Tibial nerve (tissue), 4 donors: ENCODE measurements around the gene CSNK1G3. TPM values are rescaled to one million over a fixed set of nuclear protein-coding genes. Genes with fewer than 3 reads are reported as not detected.
A peak's percentile ranks its signal among the peaks of the same experiment; 100 is the strongest.

Experiments used
- DNase-seq, 2 donors: peaks; one replicate each; pipeline ENCODE4 v3.0.0-alpha.2; 2019; ENCODE audit warnings: low spot score in 2 of 2
- H3K27ac ChIP-seq, 4 donors: fragments of 200-600 bp; sonication (generic) in 3 of 4; one replicate each; pipeline ENCODE4 v1.5.1; 2017 to 2019; ENCODE audit warnings: mild to moderate bottlenecking in 1 of 4
- H3K27me3 ChIP-seq, 2 donors: fragments of 200-600 bp; sonication (generic) in 1 of 2; one replicate each; pipeline versions ENCODE4 v1.5.1 to v1.6.0; 2017 to 2019
- H3K36me3 ChIP-seq, 3 donors: fragments of 200-600 bp; sonication (generic); one replicate each; pipeline ENCODE4 v1.5.1; 2018 to 2019
- H3K4me1 ChIP-seq, 4 donors: fragments of 200-600 bp; sonication (generic) in 3 of 4; one replicate each; pipeline ENCODE4 v1.5.1; 2017 to 2019
- H3K4me3 ChIP-seq, 4 donors: fragments of 200-600 bp; sonication (generic) in 3 of 4; one replicate each; pipeline ENCODE4 v1.5.1; 2017 to 2019; ENCODE audit warnings: mild to moderate bottlenecking in 1 of 4, moderate library complexity in 1 of 4
- H3K9me3 ChIP-seq, 4 donors: fragments of 200-600 bp; sonication (generic) in 3 of 4; one replicate each; pipeline ENCODE4 v1.5.1; 2017 to 2019
- EP300 ChIP-seq, 2 donors: sonication (generic); formaldehyde crosslinking; IDR thresholded peaks; one replicate each; pipeline ENCODE4 v1.6.1; 2017; ENCODE audit warnings: antibody characterized with exemption in 2 of 2, mild to moderate bottlenecking in 1 of 2
- POLR2A ChIP-seq, 2 donors: fragments of 450-650 bp; IDR thresholded peaks; one replicate each; pipeline ENCODE4 v1.6.1; 2017; ENCODE audit warnings: antibody characterized with exemption in 2 of 2, mild to moderate bottlenecking in 2 of 2, moderate library complexity in 2 of 2
- WGBS, 2 donors: methylation state at CpG; one replicate each; pipeline ENCODE4 v1.1.5; 2018; 5-methylcytosine and 5-hydroxymethylcytosine counted together
- total RNA-seq, 4 donors: library from RNA; depleted of rRNA; stranded (reverse); fragments of >200 nt; gene quantifications; one replicate each; pipeline ENCODE4 v1.1.0, GENCODE V29; 2016
- TF ChIP-seq, protein P1 (sequence below), 5 experiments: fragments of 200-600 bp in 3 of 5; fragments of 450-650 bp in 2 of 5; sonication (generic) in 3 of 5; IDR thresholded peaks; one replicate each; pipeline ENCODE4 v1.5.1; 2016 to 2019; ENCODE audit warnings: antibody characterized with exemption in 5 of 5, mild to moderate bottlenecking in 3 of 5, moderate library complexity in 2 of 5

The CSNK1G3 gene
- total RNA-seq, 4 donors from 2014 or later, result 34.5 to 48.1 (median 39.5) TPM

DNA sequence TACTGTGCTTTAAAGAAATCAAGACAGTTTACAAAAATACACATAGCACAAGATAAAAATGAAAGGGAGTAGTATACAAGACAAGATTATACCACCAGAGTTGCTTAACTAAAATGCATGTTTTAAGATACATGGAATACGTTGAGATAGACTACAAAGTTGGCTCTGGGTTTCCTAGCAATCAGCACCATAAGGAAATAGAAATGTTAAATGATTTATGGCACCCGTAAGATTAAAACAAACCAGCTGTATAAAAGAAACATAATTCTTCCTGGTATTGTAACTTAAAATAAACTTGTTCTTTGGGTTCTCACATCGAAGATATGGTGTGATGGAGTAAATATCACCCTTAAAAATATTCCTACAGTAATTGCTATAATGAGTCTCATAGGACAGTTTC is 9.9 kb upstream of the CSNK1G3 start:
- Histone ChIP-seq H3K36me3 (no peaks in the 10 kb centered on the region), H3K27ac (no peak overlapping the region), H3K9me3 (no peaks in the 10 kb centered on the region), H3K4me3 (no peak overlapping the region), H3K27me3 (no peaks in the 10 kb centered on the region), H3K4me1 (no peaks in the 10 kb centered on the region)
- WGBS, 2 donors, result 78 to 80% methylated on average over 3 of the region's 3 CpGs
- TF ChIP-seq EP300 (IDR thresholded peaks at IDR 0.05) (no peak), POLR2A (IDR thresholded peaks at IDR 0.05) (no peak)
- TF ChIP-seq, protein P1, sequence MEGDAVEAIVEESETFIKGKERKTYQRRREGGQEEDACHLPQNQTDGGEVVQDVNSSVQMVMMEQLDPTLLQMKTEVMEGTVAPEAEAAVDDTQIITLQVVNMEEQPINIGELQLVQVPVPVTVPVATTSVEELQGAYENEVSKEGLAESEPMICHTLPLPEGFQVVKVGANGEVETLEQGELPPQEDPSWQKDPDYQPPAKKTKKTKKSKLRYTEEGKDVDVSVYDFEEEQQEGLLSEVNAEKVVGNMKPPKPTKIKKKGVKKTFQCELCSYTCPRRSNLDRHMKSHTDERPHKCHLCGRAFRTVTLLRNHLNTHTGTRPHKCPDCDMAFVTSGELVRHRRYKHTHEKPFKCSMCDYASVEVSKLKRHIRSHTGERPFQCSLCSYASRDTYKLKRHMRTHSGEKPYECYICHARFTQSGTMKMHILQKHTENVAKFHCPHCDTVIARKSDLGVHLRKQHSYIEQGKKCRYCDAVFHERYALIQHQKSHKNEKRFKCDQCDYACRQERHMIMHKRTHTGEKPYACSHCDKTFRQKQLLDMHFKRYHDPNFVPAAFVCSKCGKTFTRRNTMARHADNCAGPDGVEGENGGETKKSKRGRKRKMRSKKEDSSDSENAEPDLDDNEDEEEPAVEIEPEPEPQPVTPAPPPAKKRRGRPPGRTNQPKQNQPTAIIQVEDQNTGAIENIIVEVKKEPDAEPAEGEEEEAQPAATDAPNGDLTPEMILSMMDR (IDR thresholded peaks at IDR 0.05), result no peak
- DNase-seq, result no peak

DNA sequence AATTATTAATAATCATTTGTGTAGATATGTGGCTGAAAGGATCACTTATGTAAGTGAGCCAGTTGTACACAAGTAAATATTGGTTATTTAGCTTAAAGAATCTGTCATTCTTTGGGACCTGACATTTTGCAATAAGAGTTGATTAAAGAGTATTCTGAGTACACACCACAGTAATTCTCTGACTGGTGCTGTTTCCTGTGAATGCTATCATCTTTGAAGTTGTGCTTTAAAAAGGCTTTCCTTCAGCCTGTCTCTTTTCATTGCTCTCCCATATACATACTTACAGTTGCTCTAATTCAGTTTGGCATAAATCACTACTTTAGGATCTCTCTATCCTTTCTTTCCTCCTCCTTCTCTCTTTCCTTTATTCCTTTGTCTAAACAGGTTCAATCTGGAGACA is 8.7 kb upstream of the CSNK1G3 start:
- Histone ChIP-seq H3K9me3 (no peaks in the 10 kb centered on the region), H3K4me1 (no peaks in the 10 kb centered on the region), H3K27me3 (no peaks in the 10 kb centered on the region), H3K36me3 (no peaks in the 10 kb centered on the region), H3K27ac (no peak overlapping the region), H3K4me3 (no peak overlapping the region)
- TF ChIP-seq POLR2A (IDR thresholded peaks at IDR 0.05), result no peak
- TF ChIP-seq EP300 (IDR thresholded peaks at IDR 0.05), result no peak
- TF ChIP-seq, protein P1 (IDR thresholded peaks at IDR 0.05), result no peak
- no peak for DNase-seq

DNA sequence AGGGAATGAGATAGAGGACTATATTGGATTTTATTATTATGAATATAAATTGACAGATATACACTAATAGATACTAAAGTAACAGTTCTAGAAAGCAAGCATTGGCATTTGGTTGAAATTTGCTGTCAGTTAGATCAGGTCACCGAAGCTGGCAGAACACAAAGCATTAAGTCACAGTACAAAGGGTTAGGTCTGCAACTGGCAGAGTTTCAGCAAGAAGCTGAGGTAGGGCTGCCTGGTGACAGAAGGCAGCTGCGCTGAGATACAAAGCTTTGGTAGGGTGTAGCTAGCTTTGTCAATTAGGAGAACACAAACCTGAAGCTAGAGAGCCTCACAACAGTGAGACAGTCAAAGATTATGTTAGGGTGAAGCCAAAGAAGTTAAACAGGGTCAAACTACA is 6.3 kb upstream of the CSNK1G3 start:
- Histone ChIP-seq H3K27ac (no peak overlapping the region), H3K27me3 (no peaks in the 10 kb centered on the region), H3K36me3 (no peaks in the 10 kb centered on the region), H3K4me3 (no peak overlapping the region), H3K9me3 (no peaks in the 10 kb centered on the region), H3K4me1 (no peaks in the 10 kb centered on the region)
- no peak for DNase-seq
- TF ChIP-seq EP300 (IDR thresholded peaks at IDR 0.05) (no peak), POLR2A (IDR thresholded peaks at IDR 0.05) (no peak)
- TF ChIP-seq, protein P1 (IDR thresholded peaks at IDR 0.05), result no peak
- WGBS, 2 donors, result 52 to 53% methylated on average over 2 of the region's 2 CpGs

DNA sequence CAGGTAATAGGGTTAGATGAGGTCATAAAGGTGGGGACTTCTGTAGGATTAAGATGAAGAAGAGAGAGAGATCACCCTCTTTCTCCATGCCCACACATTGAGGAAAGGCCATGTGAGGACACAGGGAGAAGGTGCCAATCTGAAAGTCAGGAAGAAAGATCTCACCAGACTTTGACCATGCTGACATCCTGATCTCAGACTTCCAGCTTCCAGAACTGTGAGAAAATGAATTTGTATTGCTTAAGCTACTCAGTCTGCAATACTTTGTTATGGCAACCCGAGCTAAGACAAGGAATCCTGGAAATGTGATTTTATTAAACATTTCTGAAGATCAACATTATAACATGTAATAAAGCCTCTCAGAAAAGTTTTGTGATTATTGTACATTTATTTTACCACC is 3.5 kb upstream of the CSNK1G3 start:
- Histone ChIP-seq H3K4me3 (no peak overlapping the region), H3K27me3 (no peaks in the 10 kb centered on the region), H3K36me3 (no peaks in the 10 kb centered on the region), H3K27ac (no peak overlapping the region), H3K9me3 (no peaks in the 10 kb centered on the region), H3K4me1 (peaks cover 0 to 10% (median 0%) of the 10 kb centered on the region in 4 donors)
- no peak for DNase-seq
- no peak for TF ChIP-seq POLR2A (IDR thresholded peaks at IDR 0.05)
- TF ChIP-seq, protein P1 (IDR thresholded peaks at IDR 0.05), result no peak
- TF ChIP-seq EP300 (IDR thresholded peaks at IDR 0.05), result no peak
- 82 to 94% methylated on average over 1 of the region's 1 CpG for whole genome bisulfite sequencing, 2 donors

DNA sequence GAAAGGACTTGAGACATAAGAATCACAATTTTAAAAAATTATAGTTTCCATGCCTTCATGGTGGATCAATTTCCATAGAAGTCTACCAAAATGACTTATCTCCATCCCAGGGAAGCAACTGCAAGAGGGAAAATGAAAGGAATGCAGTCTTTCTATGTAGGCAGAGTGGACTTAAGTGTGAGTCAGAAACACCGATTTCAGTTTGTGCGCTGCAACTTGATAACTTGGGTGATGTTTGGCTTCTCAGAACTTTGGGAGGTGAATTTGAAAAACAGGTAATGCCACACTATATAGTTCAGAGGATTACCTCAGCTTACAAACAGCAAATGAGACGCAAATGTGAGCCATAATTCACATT is 708 bp upstream of the CSNK1G3 start:
- H3K4me1 ChIP-seq, result peaks cover 0 to 33% (median 2%) of the 10 kb centered on the region in 4 donors
- DNase-seq, result no peak
- peak overlapping the region; percentile 42 to 93 (median 80) for H3K4me3 ChIP-seq
- H3K27me3 ChIP-seq, result no peaks in the 10 kb centered on the region
- WGBS, 2 donors, result 54 to 71% methylated on average over 3 of the region's 3 CpGs
- no peaks in the 10 kb centered on the region for H3K9me3 ChIP-seq
- H3K36me3 ChIP-seq, result no peaks in the 10 kb centered on the region
- H3K27ac ChIP-seq, result peak overlapping the region; percentile 87 to 96 (median 92)
- no peak for TF ChIP-seq EP300 (IDR thresholded peaks at IDR 0.05)
- TF ChIP-seq, protein P1 (IDR thresholded peaks at IDR 0.05), result no peak
- no peak for TF ChIP-seq POLR2A (IDR thresholded peaks at IDR 0.05)
